Psoas muscle (tissue), 8 donors: ENCODE data around the gene CBL. TPM values are rescaled to one million over a fixed set of nuclear protein-coding genes. Genes with fewer than 3 reads are reported as not detected.
"Not testable (repeated sequence)": the region's sequence is repeated elsewhere in the genome, so short reads cannot be mapped to it uniquely, and the experiment has no call there.

ENCODE experiments used
- ATAC-seq, 4 donors: fragments of 200-7000 bp; cut with Tn5 transposase; one replicate each; pipeline ENCODE4 v1.9.1; 2020; ENCODE audit warnings: moderate library complexity in 3 of 4, mild to moderate bottlenecking in 2 of 4
- DNase-seq, 2 donors: peaks; one replicate each; pipeline ENCODE4 v3.0.0-alpha.2; 2020
- H3K27ac ChIP-seq: fragments of 200-600 bp; one replicate; pipeline ENCODE4 v1.8.0; 2022
- H3K27me3 ChIP-seq, 3 donors: fragments of 200-600 bp in 1 of 3; one replicate each; pipeline versions ENCODE4 v1.6.1 to v1.8.0; 2013 to 2022; ENCODE audit warnings: low read length in 2 of 3, mild to moderate bottlenecking in 2 of 3, moderate library complexity in 1 of 3; ENCODE audit not compliant: insufficient read depth in 3 of 3
- H3K36me3 ChIP-seq, 2 donors: fragments of 200-600 bp in 1 of 2; one replicate each; pipeline versions ENCODE4 v1.6.1 to v1.8.0; 2013 to 2022; ENCODE audit warnings: low read depth in 1 of 2, mild to moderate bottlenecking in 1 of 2, moderate library complexity in 1 of 2; ENCODE audit not compliant: insufficient read depth in 1 of 2
- H3K4me1 ChIP-seq: fragments of 200-600 bp; one replicate; pipeline ENCODE4 v1.8.0; 2022
- H3K4me3 ChIP-seq: fragments of 200-600 bp; one replicate; pipeline ENCODE4 v1.8.0; 2022; ENCODE audit warnings: mild to moderate bottlenecking
- H3K9me3 ChIP-seq: fragments of 200-600 bp; one replicate; pipeline ENCODE4 v1.8.0; 2022
- WGBS, 3 donors: extraction: QIAGEN DNeasy Blood & Tissue Kit; methylation state at CpG; one replicate each; pipeline versions ENCODE4 v1.1.6 to v1.1.7; 2013; 5-methylcytosine and 5-hydroxymethylcytosine counted together
- intact Hi-C, 2 donors: fragments of 100-400 bp; cut with DNase I; formaldehyde crosslinking; loops; one replicate each; pipeline versions ENCODE4 v1.11.0 to v1.14.2; 2022
- polyA plus RNA-seq, 3 donors: library from polyadenylated mRNA; stranded (reverse); fragments of 200-250 nt; gene quantifications; one replicate each; pipeline ENCODE4 v1.2.3, GENCODE V29; 2013
- total RNA-seq, 4 donors: library from RNA; stranded (reverse); fragmentation: NEBNext Ultra II Directional in 2 of 4; extraction: Animal tissue kit (Norgen Biotek cat#: 25700) in 2 of 4; gene quantifications; one replicate each; pipeline versions ENCODE4 v1.2.1 to v1.2.4, GENCODE V29; 2021 to 2023
- TF ChIP-seq, protein P1 (sequence below): fragments of 200-600 bp; IDR thresholded peaks from one replicate; pipeline ENCODE4 v1.8.0; 2022; ENCODE audit warnings: antibody characterized with exemption
- donor health status: healthy with polysubstance abuse.
- donor health status: DM: no; HTN: no; CAD: no; lungs with moderate emphysema.
- donor health status: Bipolar disorder and iron deficiency.
- donor health status: healthy.
- donor health status: DM: yes; HTN: yes; CAD: no.
- donor health status: DM: no; HTN: no; CAD: no.
- donor health status: DM: no; HTN: no; CAD: no.
- donor health status: DM: yes; HTN: yes; CAD: no.

CBL gene
- total and polyA plus RNA-seq, 7 donors, result 0.94 to 7.6 (median 3.6) TPM

DNA sequence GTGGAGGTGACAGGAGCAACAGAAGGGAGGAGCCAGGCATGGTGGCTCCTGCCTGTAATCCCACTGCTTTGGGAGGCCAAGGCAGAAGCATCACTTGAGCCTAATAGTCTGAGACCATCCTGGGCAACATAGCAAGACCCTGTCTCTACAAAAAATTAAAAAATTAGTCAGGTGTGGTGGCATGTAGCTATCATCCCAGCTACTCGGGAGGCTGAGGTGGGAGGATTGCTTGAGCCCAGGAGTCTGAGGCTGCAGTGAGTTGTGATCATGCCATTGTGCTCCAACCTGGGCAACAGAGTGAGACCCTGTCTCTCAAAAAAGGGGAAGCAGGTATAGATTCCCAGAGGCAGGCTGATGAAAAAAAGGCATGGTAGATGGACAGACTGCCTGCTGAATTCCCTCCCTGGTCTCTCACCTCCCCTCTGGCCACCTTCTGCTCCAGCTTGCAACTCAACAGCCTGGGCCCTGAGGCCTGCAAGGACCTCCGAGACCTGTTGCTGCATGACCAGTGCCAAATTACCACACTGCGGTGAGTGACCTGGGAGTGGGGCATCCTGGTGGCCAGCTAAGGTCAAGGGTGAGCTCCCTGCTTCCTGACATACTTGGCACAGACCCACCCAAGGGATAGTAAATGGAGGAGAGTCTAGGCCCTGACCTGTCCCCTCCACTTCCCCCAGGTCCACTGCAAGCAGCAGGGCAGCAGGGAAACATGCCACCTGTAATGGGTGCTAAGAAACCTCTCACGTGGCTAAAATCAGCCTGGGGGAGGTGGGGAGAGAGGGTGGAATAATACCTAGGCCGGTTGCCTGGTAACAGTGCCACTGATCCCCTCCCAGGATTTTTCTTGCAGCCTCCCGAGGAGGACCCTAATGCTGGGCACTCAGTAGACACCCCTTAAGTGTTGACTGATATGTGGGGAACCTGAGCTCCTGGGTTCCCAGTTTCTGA, 25.1 kb upstream of the CBL start:
- WGBS, 3 donors, result 80 to 87% (median 83%) methylated on average over 6 of the region's 6 CpGs
- Histone ChIP-seq H3K27ac (no peak overlapping the region), H3K4me3 (no peak overlapping the region), H3K4me1 (no peaks in the 10 kb centered on the region), H3K27me3 (no peaks in the 10 kb centered on the region), H3K36me3 (peaks cover 0 to 61% of the 10 kb centered on the region in 2 donors), H3K9me3 (no peaks in the 10 kb centered on the region)
- TF ChIP-seq, protein P1, sequence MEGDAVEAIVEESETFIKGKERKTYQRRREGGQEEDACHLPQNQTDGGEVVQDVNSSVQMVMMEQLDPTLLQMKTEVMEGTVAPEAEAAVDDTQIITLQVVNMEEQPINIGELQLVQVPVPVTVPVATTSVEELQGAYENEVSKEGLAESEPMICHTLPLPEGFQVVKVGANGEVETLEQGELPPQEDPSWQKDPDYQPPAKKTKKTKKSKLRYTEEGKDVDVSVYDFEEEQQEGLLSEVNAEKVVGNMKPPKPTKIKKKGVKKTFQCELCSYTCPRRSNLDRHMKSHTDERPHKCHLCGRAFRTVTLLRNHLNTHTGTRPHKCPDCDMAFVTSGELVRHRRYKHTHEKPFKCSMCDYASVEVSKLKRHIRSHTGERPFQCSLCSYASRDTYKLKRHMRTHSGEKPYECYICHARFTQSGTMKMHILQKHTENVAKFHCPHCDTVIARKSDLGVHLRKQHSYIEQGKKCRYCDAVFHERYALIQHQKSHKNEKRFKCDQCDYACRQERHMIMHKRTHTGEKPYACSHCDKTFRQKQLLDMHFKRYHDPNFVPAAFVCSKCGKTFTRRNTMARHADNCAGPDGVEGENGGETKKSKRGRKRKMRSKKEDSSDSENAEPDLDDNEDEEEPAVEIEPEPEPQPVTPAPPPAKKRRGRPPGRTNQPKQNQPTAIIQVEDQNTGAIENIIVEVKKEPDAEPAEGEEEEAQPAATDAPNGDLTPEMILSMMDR, result no peak
- intact Hi-C loops, result no loop called here
- DNase-seq (no peak), ATAC-seq (no peak)

DNA sequence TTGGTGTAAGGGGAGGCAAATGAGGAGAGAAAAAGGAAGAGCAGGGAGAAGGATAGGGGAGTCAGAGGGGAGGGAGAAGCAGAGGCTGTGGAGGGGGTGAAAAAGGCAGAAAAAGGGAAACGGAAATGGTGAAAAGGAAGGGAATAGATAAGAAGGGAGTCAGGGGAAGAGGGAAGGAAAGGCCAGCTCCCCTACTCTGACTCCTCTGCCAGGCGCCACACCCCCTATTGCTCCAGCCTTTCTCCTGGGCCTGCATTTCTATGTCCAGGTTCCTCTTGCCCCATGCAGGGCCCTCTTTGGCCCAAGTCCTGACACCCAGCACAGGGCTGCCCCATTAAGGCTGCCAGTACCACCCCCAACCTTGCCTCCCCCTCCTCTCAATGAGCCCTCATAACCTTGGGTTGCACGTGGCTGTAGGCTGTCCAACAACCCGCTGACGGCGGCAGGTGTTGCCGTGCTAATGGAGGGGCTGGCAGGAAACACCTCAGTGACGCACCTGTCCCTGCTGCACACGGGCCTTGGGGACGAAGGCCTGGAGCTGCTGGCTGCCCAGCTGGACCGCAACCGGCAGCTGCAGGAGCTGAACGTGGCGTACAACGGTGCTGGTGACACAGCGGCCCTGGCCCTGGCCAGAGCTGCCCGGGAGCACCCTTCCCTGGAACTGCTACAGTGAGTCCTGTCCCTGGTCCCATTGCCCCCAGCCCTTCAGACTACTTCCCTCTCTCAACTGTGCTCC, 24.3 kb upstream of the CBL start:
- ATAC-seq (no peak), DNase-seq (no peak)
- intact Hi-C loops, result no loop called here
- Histone ChIP-seq H3K9me3 (no peaks in the 10 kb centered on the region), H3K27ac (no peak overlapping the region), H3K4me1 (no peaks in the 10 kb centered on the region), H3K36me3 (peaks cover 0 to 58% of the 10 kb centered on the region in 2 donors), H3K4me3 (no peak overlapping the region), H3K27me3 (no peaks in the 10 kb centered on the region)
- TF ChIP-seq, protein P1, result no peak
- 77 to 78% (median 77%) methylated on average over 17 of the region's 17 CpGs for WGBS, 3 donors

DNA sequence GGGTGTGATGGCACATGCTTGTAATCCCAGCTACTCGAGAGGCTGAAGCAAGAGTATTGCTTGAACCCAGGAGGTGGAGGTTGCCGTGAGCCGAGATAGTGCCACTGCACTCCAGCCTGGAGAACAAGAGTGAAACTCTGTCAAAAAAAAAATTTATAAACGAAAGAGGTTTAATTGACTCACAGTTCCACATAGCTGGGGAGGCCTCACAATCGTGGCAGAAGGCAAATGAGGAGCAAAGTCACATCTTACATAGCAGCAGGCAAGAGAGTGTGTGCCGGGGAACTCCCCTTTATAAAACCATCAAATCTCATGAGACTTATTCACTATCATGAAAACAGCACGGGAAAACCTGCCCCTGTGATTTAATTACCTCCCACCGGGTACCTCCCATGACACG, 21.7 kb upstream of the CBL start:
- intact Hi-C loops, ATAC-seq, H3K4me1 ChIP-seq, H3K27ac ChIP-seq, H3K4me3 ChIP-seq, H3K27me3 ChIP-seq, DNase-seq, H3K9me3 ChIP-seq: not testable (repeated sequence)
- 78 to 80% (median 80%) methylated on average over 9 of the region's 9 CpGs for WGBS, 3 donors
- peaks cover 0 to 43% of the 10 kb centered on the region in 2 donors for H3K36me3 ChIP-seq

DNA sequence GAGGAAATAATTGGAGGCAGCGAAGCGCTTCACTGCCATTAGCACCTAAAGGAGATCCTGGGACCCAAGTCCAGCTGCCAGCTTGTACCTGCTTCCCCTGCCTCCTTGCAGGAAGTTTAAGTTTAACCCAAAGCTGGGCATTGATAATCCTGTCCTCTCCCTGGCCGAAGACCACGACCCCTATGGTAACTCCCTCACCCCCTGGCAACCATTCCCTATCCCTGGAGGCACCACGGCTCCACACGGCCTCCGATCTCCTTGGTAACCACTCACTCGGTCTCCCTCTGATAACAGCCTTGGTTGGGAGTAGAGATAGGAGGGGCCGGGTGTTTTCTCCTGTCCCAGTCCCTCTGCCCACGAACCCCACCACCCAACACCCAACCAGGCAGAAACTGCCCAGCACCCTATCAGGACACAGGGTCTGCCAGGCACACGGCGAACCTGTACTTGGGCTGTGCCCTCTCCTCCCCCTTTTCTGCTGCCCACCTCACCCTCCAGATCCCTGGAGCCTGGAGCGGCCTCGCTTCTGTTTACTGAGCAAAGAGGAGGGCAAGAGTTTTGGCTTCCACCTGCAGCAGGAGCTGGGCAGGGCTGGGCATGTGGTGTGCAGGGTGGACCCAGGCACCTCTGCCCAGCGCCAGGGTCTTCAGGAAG, 20.0 kb upstream of the CBL start:
- WGBS, 3 donors, result 50 to 53% (median 52%) methylated on average over 14 to 15 of the region's 15 CpGs
- Histone ChIP-seq H3K9me3 (no peaks in the 10 kb centered on the region), H3K4me1 (no peaks in the 10 kb centered on the region), H3K36me3 (peaks cover 0 to 27% of the 10 kb centered on the region in 2 donors), H3K4me3 (no peak overlapping the region), H3K27ac (no peak overlapping the region), H3K27me3 (no peaks in the 10 kb centered on the region)
- no peak for DNase-seq
- no peak for ATAC-seq
- intact Hi-C loops, result no loop called here
- TF ChIP-seq, protein P1, result no peak
